B cell (primary cell): ENCODE measurements around the gene ADAMTS20. TPM values are rescaled to one million over a fixed set of nuclear protein-coding genes. Genes with fewer than 3 reads are reported as not detected.
"Not testable (repeated sequence)": the region's sequence is repeated elsewhere in the genome, so short reads cannot be mapped to it uniquely, and the experiment has no call there.

ENCODE experiments used
- ATAC-seq: fragments of 200-7000 bp; cut with Tn5 transposase; one replicate; pipeline ENCODE4 v1.10.0; 2021; ENCODE audit warnings: low read depth, mild to moderate bottlenecking, moderate number of reproducible peaks, moderate library complexity
- CTCF ChIA-PET: fragments of 350-600 bp; sonication (Branson Sonifier 250); formaldehyde crosslinking; loops from one replicate; lab custom pipeline; 2021; ENCODE audit warnings: antibody characterized with exemption, inconsistent platforms; lab: Charles Lee
- POLR2A ChIA-PET: fragments of 350-600 bp; sonication (Branson Sonifier 250); formaldehyde crosslinking; loops from one replicate; lab custom pipeline; 2021; ENCODE audit warnings: antibody characterized with exemption; lab: Charles Lee
- DNase-seq: peaks from one replicate; pipeline ENCODE4 v3.0.0; 2013
- H2AFZ ChIP-seq: 2 replicates; pipeline ENCODE4 v1.6.1; 2012; ENCODE audit warnings: mild to moderate bottlenecking, low read depth, low read length; ENCODE audit not compliant: insufficient read depth, poor library complexity, severe bottlenecking
- H3K27ac ChIP-seq, 2 donors: 1 replicate in 1 of 2; 2 replicates in 1 of 2; pipeline ENCODE4 v1.5.1; 2012 to 2013; ENCODE audit warnings: low read length in 2 of 2, mild to moderate bottlenecking in 2 of 2, moderate library complexity in 1 of 2
- H3K27me3 ChIP-seq, 4 experiments: fragments of 200-600 bp in 1 of 4; sonication (generic) in 1 of 4; replicated peaks in 1 of 4; 1 replicate in 2 of 4; 2 replicates in 2 of 4; pipeline versions ENCODE4 v1.6.1 to v1.7.0; 2013 to 2016; ENCODE audit warnings: low read length in 3 of 4, mild to moderate bottlenecking in 2 of 4, mixed read lengths in 1 of 4, moderate library complexity in 1 of 4; ENCODE audit not compliant: insufficient read depth in 4 of 4, control insufficient read depth in 3 of 4; ENCODE audit errors: control extremely low read depth in 1 of 4
- H3K36me3 ChIP-seq, 2 experiments: replicated peaks in 1 of 2; 1 replicate in 1 of 2; 2 replicates in 1 of 2; pipeline versions ENCODE4 v1.6.1 to v1.7.1; 2013; ENCODE audit warnings: low read length in 1 of 2; ENCODE audit not compliant: insufficient read depth in 2 of 2, control insufficient read depth in 1 of 2; ENCODE audit errors: control extremely low read depth in 1 of 2, extremely low read depth in 1 of 2
- H3K4me1 ChIP-seq, 2 donors: fragments of 200-600 bp in 1 of 2; sonication (generic) in 1 of 2; 1 replicate in 1 of 2; 2 replicates in 1 of 2; pipeline versions ENCODE4 v1.5.1 to v1.6.1; 2013 to 2017; ENCODE audit warnings: low read length in 2 of 2; ENCODE audit not compliant: control insufficient read depth in 2 of 2, insufficient read depth in 2 of 2
- H3K4me2 ChIP-seq: replicated peaks from 2 replicates; pipeline ENCODE3; 2012; ENCODE audit warnings: mild to moderate bottlenecking, low read depth, low read length; ENCODE audit not compliant: poor library complexity, severe bottlenecking
- H3K4me3 ChIP-seq, 5 experiments: fragments of 200-600 bp in 1 of 5; sonication (generic) in 1 of 5; 1 replicate in 3 of 5; 2 replicates in 2 of 5; pipeline versions ENCODE4 v1.5.1 to v1.7.0; 2011 to 2016; ENCODE audit warnings: low read length in 4 of 5, mild to moderate bottlenecking in 4 of 5, low read depth in 2 of 5, control low read depth in 1 of 5, moderate library complexity in 1 of 5; ENCODE audit not compliant: insufficient read depth in 1 of 5; ENCODE audit errors: control extremely low read depth in 1 of 5, extremely low read depth in 1 of 5
- H3K79me2 ChIP-seq: fragments of 200-600 bp; sonication (generic); one replicate; pipeline ENCODE4 v1.6.0; 2016; ENCODE audit warnings: low read length; ENCODE audit not compliant: control insufficient read depth, insufficient read depth
- H3K9ac ChIP-seq: fragments of 200-600 bp; sonication (generic); 2 replicates; pipeline ENCODE4 v1.6.1; 2017; ENCODE audit warnings: mild to moderate bottlenecking, low read length, moderate library complexity
- H3K9me3 ChIP-seq, 3 donors: one replicate each; pipeline versions ENCODE4 v1.6.1 to v1.7.1; 2013; ENCODE audit warnings: low read length in 2 of 3; ENCODE audit not compliant: control insufficient read depth in 2 of 3, insufficient read depth in 1 of 3; ENCODE audit errors: control extremely low read depth in 1 of 3
- H4K20me1 ChIP-seq: 2 replicates; pipeline ENCODE4 v1.6.0; 2012; ENCODE audit warnings: mild to moderate bottlenecking, low read length; ENCODE audit not compliant: insufficient read depth, control insufficient read depth, poor library complexity, severe bottlenecking
- H3K27ac Mint-ChIP-seq: one replicate; pipeline ENCODE4 v1.8.0; 2021; ENCODE audit warnings: mixed read lengths
- H3K27me3 Mint-ChIP-seq: one replicate; pipeline ENCODE4 v1.8.0; 2021; ENCODE audit warnings: mixed read lengths
- H3K4me1 Mint-ChIP-seq: one replicate; pipeline ENCODE4 v1.8.0; 2021; ENCODE audit warnings: mixed read lengths
- H3K4me3 Mint-ChIP-seq: one replicate; pipeline ENCODE4 v1.8.0; 2021; ENCODE audit warnings: mixed read lengths
- H3K9me3 Mint-ChIP-seq: one replicate; pipeline ENCODE4 v1.8.0; 2022; ENCODE audit warnings: mixed read lengths; ENCODE audit not compliant: insufficient read depth
- EZH2 ChIP-seq: IDR thresholded peaks from 2 replicates; pipeline ENCODE4 v1.6.1; 2012; ENCODE audit warnings: borderline replicate concordance, low read depth, mild to moderate bottlenecking, moderate library complexity, low read length; ENCODE audit not compliant: insufficient read depth, poor library complexity, severe bottlenecking
- intact Hi-C: fragments of 100-400 bp; cut with micrococcal nuclease; formaldehyde crosslinking; loops from one replicate; pipeline ENCODE4 v1.10.0; 2022
- polyA plus RNA-seq: library from polyadenylated mRNA; depleted of rRNA; stranded (reverse); fragments of >200 nt; gene quantifications from 2 replicates; pipeline ENCODE4 v1.2.3, GENCODE V29; 2012
- total RNA-seq, 2 donors: library from RNA; stranded (reverse); fragments of 120-200 nt in 1 of 2; gene quantifications; 1 replicate in 1 of 2; 2 replicates in 1 of 2; pipeline versions ENCODE4 v1.2.3 to v1.2.4, GENCODE V29; 2013 to 2022
- TF ChIP-seq, protein P1 (sequence below): fragments of 200-600 bp; IDR thresholded peaks from one replicate; pipeline ENCODE4 v1.8.0; 2022; ENCODE audit warnings: antibody characterized with exemption, mild to moderate bottlenecking

Gene ADAMTS20
- total and polyA plus RNA-seq, 2 donors (not counting 1 experiment from before 2014, with no cell fraction given): not detected

- Mint-ChIP-seq H3K27ac (no peak overlapping the region), H3K4me3 (no peak overlapping the region), H3K4me1 (no peaks in the 10 kb centered on the region), H3K9me3 (peaks cover 8% of the 10 kb centered on the region), H3K27me3 (no peaks in the 10 kb centered on the region)
- H3K79me2 ChIP-seq: no peaks in the 10 kb centered on the region
- TF ChIP-seq EZH2: no peak
- TF ChIP-seq, protein P1, sequence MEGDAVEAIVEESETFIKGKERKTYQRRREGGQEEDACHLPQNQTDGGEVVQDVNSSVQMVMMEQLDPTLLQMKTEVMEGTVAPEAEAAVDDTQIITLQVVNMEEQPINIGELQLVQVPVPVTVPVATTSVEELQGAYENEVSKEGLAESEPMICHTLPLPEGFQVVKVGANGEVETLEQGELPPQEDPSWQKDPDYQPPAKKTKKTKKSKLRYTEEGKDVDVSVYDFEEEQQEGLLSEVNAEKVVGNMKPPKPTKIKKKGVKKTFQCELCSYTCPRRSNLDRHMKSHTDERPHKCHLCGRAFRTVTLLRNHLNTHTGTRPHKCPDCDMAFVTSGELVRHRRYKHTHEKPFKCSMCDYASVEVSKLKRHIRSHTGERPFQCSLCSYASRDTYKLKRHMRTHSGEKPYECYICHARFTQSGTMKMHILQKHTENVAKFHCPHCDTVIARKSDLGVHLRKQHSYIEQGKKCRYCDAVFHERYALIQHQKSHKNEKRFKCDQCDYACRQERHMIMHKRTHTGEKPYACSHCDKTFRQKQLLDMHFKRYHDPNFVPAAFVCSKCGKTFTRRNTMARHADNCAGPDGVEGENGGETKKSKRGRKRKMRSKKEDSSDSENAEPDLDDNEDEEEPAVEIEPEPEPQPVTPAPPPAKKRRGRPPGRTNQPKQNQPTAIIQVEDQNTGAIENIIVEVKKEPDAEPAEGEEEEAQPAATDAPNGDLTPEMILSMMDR: no peak
- H3K9ac ChIP-seq: no peak overlapping the region
- intact Hi-C loops: no loop called here
- ChIA-PET POLR2A (no interaction called here), CTCF (no interaction called here)
- no peaks in the 10 kb centered on the region for H3K27me3 ChIP-seq
- no peak overlapping the region for H3K27ac ChIP-seq
- no peaks in the 10 kb centered on the region for H3K4me1 ChIP-seq
- H2AFZ ChIP-seq: no peak overlapping the region
- H3K36me3 ChIP-seq: no peaks in the 10 kb centered on the region
- H4K20me1 ChIP-seq: no peaks in the 10 kb centered on the region
- H3K4me3 ChIP-seq: no peak overlapping the region
- no peak for DNase-seq
- no peak overlapping the region for H3K4me2 ChIP-seq
- no peaks in the 10 kb centered on the region for H3K9me3 ChIP-seq
- ATAC-seq: no peak
Observed at GRCh38 chr12:43540470-43540869, 11.5 kb downstream of the ADAMTS20 start.

- H3K4me3 Mint-ChIP-seq, ATAC-seq, H3K27me3 ChIP-seq, H3K9ac ChIP-seq, H3K4me1 Mint-ChIP-seq, H3K4me1 ChIP-seq, CTCF ChIA-PET, H3K27me3 Mint-ChIP-seq, POLR2A ChIA-PET, H3K27ac ChIP-seq, H3K79me2 ChIP-seq, H3K9me3 Mint-ChIP-seq, H4K20me1 ChIP-seq, H3K4me2 ChIP-seq, H3K27ac Mint-ChIP-seq, H3K9me3 ChIP-seq, H3K36me3 ChIP-seq, H2AFZ ChIP-seq, intact Hi-C loops, H3K4me3 ChIP-seq, DNase-seq: not testable (repeated sequence)
Observed at GRCh38 chr12:43537675-43538074, 14.3 kb downstream of the ADAMTS20 start.
